UCSD-AML1 (cell line): ENCODE measurements around the gene TMEM120B.

Experiments
- DNase-seq: peaks from one replicate; lab custom pipeline; 2025; ENCODE audit not compliant: unreplicated experiment; lab: John Stamatoyannopoulos, UW

The TMEM120B gene

GRCh38 chr12:121830588-121831265, 118.2 kb downstream of the TMEM120B start:
- DNase-seq = no peak
